ENCODE data around the gene CTSZ.

DNA sequence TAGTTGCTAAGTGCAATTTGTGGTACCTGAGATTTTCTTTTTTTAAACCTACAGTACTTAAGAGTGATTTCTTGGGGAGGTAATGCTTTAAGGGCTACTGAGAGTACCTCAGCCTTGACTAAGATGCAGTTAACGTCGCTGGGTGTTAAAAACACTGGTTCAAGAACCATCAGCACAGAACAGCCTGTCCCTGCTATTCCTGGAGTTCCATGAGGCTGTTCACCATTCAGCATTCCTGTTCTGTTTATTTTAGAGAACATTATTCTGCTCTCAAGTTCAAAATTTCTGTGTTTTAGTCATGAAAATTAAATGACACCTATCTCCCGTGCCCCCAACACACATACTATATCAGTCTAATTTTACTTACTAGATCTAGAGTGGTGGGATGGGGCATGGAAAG, 37.2 kb upstream of the CTSZ start:
- TF ChIP-seq POLR2AphosphoS5 (IDR thresholded peaks at IDR 0.05; ENCODE audit: low read depth), result no peak
- TF ChIP-seq, protein P1, sequence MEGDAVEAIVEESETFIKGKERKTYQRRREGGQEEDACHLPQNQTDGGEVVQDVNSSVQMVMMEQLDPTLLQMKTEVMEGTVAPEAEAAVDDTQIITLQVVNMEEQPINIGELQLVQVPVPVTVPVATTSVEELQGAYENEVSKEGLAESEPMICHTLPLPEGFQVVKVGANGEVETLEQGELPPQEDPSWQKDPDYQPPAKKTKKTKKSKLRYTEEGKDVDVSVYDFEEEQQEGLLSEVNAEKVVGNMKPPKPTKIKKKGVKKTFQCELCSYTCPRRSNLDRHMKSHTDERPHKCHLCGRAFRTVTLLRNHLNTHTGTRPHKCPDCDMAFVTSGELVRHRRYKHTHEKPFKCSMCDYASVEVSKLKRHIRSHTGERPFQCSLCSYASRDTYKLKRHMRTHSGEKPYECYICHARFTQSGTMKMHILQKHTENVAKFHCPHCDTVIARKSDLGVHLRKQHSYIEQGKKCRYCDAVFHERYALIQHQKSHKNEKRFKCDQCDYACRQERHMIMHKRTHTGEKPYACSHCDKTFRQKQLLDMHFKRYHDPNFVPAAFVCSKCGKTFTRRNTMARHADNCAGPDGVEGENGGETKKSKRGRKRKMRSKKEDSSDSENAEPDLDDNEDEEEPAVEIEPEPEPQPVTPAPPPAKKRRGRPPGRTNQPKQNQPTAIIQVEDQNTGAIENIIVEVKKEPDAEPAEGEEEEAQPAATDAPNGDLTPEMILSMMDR (IDR thresholded peaks at IDR 0.05; ENCODE audit: insufficient read depth, low read length), result no peak
